DOHH2 (cell line): ENCODE results near the gene KIF1C.
A peak's percentile ranks its signal among the peaks of the same experiment; 100 is the strongest.

Experiments used
- H3F3A ChIP-seq: fragments of 200-600 bp; sonication (generic), shearing (Covaris generic); 2 replicates; pipeline ENCODE4 v1.6.0; 2016; ENCODE audit warnings: antibody characterized with exemption, mild to moderate bottlenecking; ENCODE audit not compliant: control insufficient read depth, insufficient read depth
- H3K27ac ChIP-seq: fragments of 200-600 bp; sonication (generic); 2 replicates; pipeline ENCODE4 v1.5.1; 2014; ENCODE audit warnings: low read depth, mild to moderate bottlenecking, low read length, moderate library complexity
- H3K27me3 ChIP-seq: fragments of 200-600 bp; sonication (generic); 2 replicates; pipeline ENCODE4 v1.6.1; 2014; ENCODE audit warnings: mild to moderate bottlenecking, low read length, mixed read lengths; ENCODE audit not compliant: control insufficient read depth
- H3K36me3 ChIP-seq: fragments of 200-600 bp; sonication (generic); 2 replicates; pipeline ENCODE4 v1.6.1; 2014; ENCODE audit warnings: mild to moderate bottlenecking, low read length, moderate library complexity, mixed read lengths; ENCODE audit not compliant: control insufficient read depth
- H3K4me1 ChIP-seq: fragments of 200-600 bp; sonication (generic); 2 replicates; pipeline ENCODE4 v1.6.1; 2014; ENCODE audit warnings: mild to moderate bottlenecking, low read length, mixed read lengths; ENCODE audit not compliant: control insufficient read depth
- H3K4me2 ChIP-seq: fragments of 200-600 bp; sonication (generic); 2 replicates; pipeline ENCODE4 v1.6.0; 2014; ENCODE audit warnings: mild to moderate bottlenecking, low read length, moderate library complexity
- H3K4me3 ChIP-seq: fragments of 200-600 bp; sonication (generic); 2 replicates; pipeline ENCODE4 v1.5.1; 2014; ENCODE audit warnings: mild to moderate bottlenecking, low read length, mixed read lengths
- H3K79me2 ChIP-seq: fragments of 200-600 bp; sonication (generic); 2 replicates; pipeline ENCODE4 v1.6.1; 2014; ENCODE audit warnings: mild to moderate bottlenecking, low read length, mixed read lengths; ENCODE audit not compliant: control insufficient read depth
- H3K9me2 ChIP-seq: fragments of 200-600 bp; sonication (generic); replicated peaks from 2 replicates; pipeline ENCODE4 v1.6.1; 2014; ENCODE audit warnings: mild to moderate bottlenecking, low read length, mixed read lengths; ENCODE audit not compliant: control insufficient read depth
- H3K9me3 ChIP-seq: fragments of 200-600 bp; sonication (generic); 2 replicates; pipeline ENCODE4 v1.6.1; 2014; ENCODE audit warnings: antibody characterized with exemption, low read length, mixed read lengths; ENCODE audit not compliant: control insufficient read depth, insufficient read depth
- H4K20me1 ChIP-seq: fragments of 200-600 bp; sonication (generic); 2 replicates; pipeline ENCODE4 v1.6.0; 2014; ENCODE audit warnings: low read depth, mild to moderate bottlenecking, antibody characterized with exemption, low read length, moderate library complexity; ENCODE audit not compliant: control insufficient read depth, insufficient read depth
- EZH2phosphoT487 ChIP-seq: fragments of 200-600 bp; sonication (generic); IDR thresholded peaks from 2 replicates; pipeline ENCODE4 v1.6.1; 2017; ENCODE audit warnings: borderline replicate concordance, mild to moderate bottlenecking, antibody characterized with exemption, low read length, moderate library complexity, mixed read lengths
- TF ChIP-seq, protein P1 (sequence below): fragments of 200-600 bp; sonication (generic); IDR thresholded peaks from one replicate; pipeline ENCODE4 v1.5.1; 2014; ENCODE audit warnings: antibody characterized with exemption, mild to moderate bottlenecking, low read depth, low read length; ENCODE audit not compliant: poor library complexity, severe bottlenecking

Gene KIF1C

DNA sequence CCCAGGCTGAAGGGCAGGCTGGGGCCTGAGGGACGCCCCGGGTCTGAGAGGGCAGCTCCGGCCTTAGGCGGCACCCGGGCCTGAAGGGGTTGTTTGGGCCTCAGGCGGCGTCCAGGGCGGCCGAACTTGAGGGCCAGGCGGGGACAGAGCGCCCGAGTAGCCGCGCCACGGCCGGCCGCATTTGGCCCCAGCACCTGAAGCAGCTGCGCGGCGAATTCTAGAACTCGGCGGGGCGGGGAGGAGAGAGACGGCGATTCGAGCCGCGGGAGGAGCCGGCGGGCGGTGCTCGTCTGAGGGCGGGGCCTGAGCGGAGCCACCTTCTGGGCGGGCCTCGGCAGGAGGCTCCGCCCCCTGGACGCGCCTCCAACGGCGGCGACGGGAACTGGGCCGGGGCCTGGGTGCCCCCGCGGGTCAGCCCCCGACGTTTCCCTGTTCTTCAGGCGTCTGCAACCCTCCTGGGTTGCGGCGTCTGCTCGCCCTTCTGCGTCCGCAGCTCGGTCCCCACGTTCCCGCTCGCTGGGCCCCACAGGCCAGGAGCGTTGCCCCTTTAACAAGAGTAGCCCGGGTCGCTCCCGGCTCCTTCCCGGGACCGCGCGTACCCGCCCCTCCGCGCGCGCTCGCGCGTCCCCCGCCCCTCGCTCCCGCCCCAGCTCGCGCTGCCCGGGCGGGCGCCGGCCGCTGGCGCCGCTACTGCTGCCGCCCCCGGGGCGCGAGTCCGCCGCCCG lies at the start of gene KIF1C, which contains the start of gene INCA1:
TSS of gene KIF1C (plus strand) at position 649 of the 725 bp plus-strand sequence. CDS start 2,297 bp downstream, outside the sequence.
TSS of gene INCA1 (minus strand) at position 221 of the 725 bp plus-strand sequence. CDS start 3,085 bp downstream, outside the sequence.
- Histone ChIP-seq H3K4me3 (peak within 1 kb of the TSS; percentile 85), H3K4me2 (peak within 1 kb of the TSS; percentile 98), H3K36me3 (peaks cover 13% of the 10 kb centered on the region), H3K4me1 (peaks cover 21% of the 10 kb centered on the region), H3K27ac (peak within 1 kb of the TSS; percentile 44; the same call in 1 of the 2 replicates), H3K27me3 (no peaks in the 10 kb centered on the region), H3K79me2 (peaks cover 12% of the 10 kb centered on the region), H3K9me2 (no peaks in the 10 kb centered on the region), H4K20me1 (no peaks in the 10 kb centered on the region), H3F3A (no peaks in the 10 kb centered on the region), H3K9me3 (no peaks in the 10 kb centered on the region)
- TF ChIP-seq, protein P1, sequence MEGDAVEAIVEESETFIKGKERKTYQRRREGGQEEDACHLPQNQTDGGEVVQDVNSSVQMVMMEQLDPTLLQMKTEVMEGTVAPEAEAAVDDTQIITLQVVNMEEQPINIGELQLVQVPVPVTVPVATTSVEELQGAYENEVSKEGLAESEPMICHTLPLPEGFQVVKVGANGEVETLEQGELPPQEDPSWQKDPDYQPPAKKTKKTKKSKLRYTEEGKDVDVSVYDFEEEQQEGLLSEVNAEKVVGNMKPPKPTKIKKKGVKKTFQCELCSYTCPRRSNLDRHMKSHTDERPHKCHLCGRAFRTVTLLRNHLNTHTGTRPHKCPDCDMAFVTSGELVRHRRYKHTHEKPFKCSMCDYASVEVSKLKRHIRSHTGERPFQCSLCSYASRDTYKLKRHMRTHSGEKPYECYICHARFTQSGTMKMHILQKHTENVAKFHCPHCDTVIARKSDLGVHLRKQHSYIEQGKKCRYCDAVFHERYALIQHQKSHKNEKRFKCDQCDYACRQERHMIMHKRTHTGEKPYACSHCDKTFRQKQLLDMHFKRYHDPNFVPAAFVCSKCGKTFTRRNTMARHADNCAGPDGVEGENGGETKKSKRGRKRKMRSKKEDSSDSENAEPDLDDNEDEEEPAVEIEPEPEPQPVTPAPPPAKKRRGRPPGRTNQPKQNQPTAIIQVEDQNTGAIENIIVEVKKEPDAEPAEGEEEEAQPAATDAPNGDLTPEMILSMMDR = no peak
- no peak for TF ChIP-seq EZH2phosphoT487

GRCh38 chr17:4948166-4948930 lies 49.4 kb upstream of the KIF1C start, which contains the start of gene PFN1:
PFN1 (minus strand) TSS chr17:4948530; CDS start chr17:4948394, 136 bp downstream.
- Histone ChIP-seq H3K36me3 (peaks cover 50% of the 10 kb centered on the region), H3K9me3 (no peaks in the 10 kb centered on the region), H3F3A (peaks cover 48% of the 10 kb centered on the region), H3K27me3 (no peaks in the 10 kb centered on the region), H3K4me3 (peak within 1 kb of the TSS; percentile 93), H3K4me1 (peaks cover 57% of the 10 kb centered on the region), H3K9me2 (no peaks in the 10 kb centered on the region), H4K20me1 (peaks cover 13% of the 10 kb centered on the region; the same call in 1 of the 2 replicates), H3K4me2 (peak within 1 kb of the TSS; percentile 94), H3K79me2 (peaks cover 60% of the 10 kb centered on the region), H3K27ac (peak within 1 kb of the TSS; percentile 99)
- no peak for TF ChIP-seq EZH2phosphoT487
- TF ChIP-seq, protein P1 = no peak

GRCh38 chr17:4948931-4949320 lies 48.8 kb upstream of the KIF1C start:
- peaks cover 13% of the 10 kb centered on the region; the same call in 1 of the 2 replicates for H4K20me1 ChIP-seq
- H3K27ac ChIP-seq = peak overlapping the region; percentile 99
- TF ChIP-seq, protein P1 = no peak
- TF ChIP-seq EZH2phosphoT487 = no peak
- H3K27me3 ChIP-seq = no peaks in the 10 kb centered on the region
- no peaks in the 10 kb centered on the region for H3K9me3 ChIP-seq
- peak overlapping the region; percentile 93 for H3K4me3 ChIP-seq
- no peaks in the 10 kb centered on the region for H3K9me2 ChIP-seq
- H3K4me1 ChIP-seq = peaks cover 52% of the 10 kb centered on the region
- peak overlapping the region; percentile 94 for H3K4me2 ChIP-seq
- peaks cover 55% of the 10 kb centered on the region for H3K79me2 ChIP-seq
- H3K36me3 ChIP-seq = peaks cover 45% of the 10 kb centered on the region
- H3F3A ChIP-seq = peaks cover 43% of the 10 kb centered on the region
